ENCODE data around the gene KIAA0930. TPM values are rescaled to one million over a fixed set of nuclear protein-coding genes. Genes with fewer than 3 reads are reported as not detected.

The KIAA0930 gene
- polyA plus RNA-seq, 1 of the 3 experiments (the other 2 are of a cell fraction): 80.8 TPM

GRCh38 chr22:45210174-45210573 lies 30.5 kb downstream of the KIAA0930 start:
- H3K27me3 ChIP-seq (ENCODE audit: insufficient read depth): no peaks in the 10 kb centered on the region
- peaks cover 3 to 7% of the 10 kb centered on the region in 2 experiments for H3K36me3 ChIP-seq (replicated peaks in 1 of 2; ENCODE audit: control insufficient read depth in 1 of 2, insufficient read depth in 2 of 2, low read length in 1 of 2)
- H3K27ac ChIP-seq (ENCODE audit: low read depth in 2 of 2, low read length in 1 of 2): peak overlapping the region; percentile 78 to 84; a peak in 3 of 4 replicates
- peaks cover 5% of the 10 kb centered on the region; the same call in 1 of the 2 replicates for H4K20me1 ChIP-seq (ENCODE audit: insufficient read depth)
- H3K4me1 ChIP-seq (ENCODE audit: control insufficient read depth in 1 of 2, insufficient read depth in 2 of 2, low read depth in 1 of 2, low read length in 1 of 2): peaks cover 31 to 47% of the 10 kb centered on the region in 2 experiments
- H3K9me2 ChIP-seq: no peaks in the 10 kb centered on the region
- H3F3A ChIP-seq (replicated peaks; ENCODE audit: insufficient read depth): peaks cover 11% of the 10 kb centered on the region
- no peaks in the 10 kb centered on the region for H3K9me3 ChIP-seq
- H3K79me2 ChIP-seq (ENCODE audit: insufficient read depth): peaks cover 40% of the 10 kb centered on the region
- TF ChIP-seq RFX5 (IDR thresholded peaks at IDR 0.05; ENCODE audit: low read length): no peak
- no peak for TF ChIP-seq RAD21 (IDR thresholded peaks at IDR 0.05; ENCODE audit: low read length)
- TF ChIP-seq IRF3 (IDR thresholded peaks at IDR 0.05; ENCODE audit: low read depth, low read length): no peak
- no peak for TF ChIP-seq TEAD4 (IDR thresholded peaks at IDR 0.05; ENCODE audit: borderline replicate concordance, insufficient read depth)
- TF ChIP-seq USF1 (IDR thresholded peaks at IDR 0.05; ENCODE audit: borderline replicate concordance, low read depth): no peak
- no peak for TF ChIP-seq REST (IDR thresholded peaks at IDR 0.05; ENCODE audit: low read depth, low read length)
- TF ChIP-seq NFIC (IDR thresholded peaks at IDR 0.05; ENCODE audit: borderline replicate concordance): no peak
- TF ChIP-seq FOSL2 (IDR thresholded peaks at IDR 0.05; ENCODE audit: borderline replicate concordance, low read depth): no peak
- no peak for TF ChIP-seq ZBTB33 (IDR thresholded peaks at IDR 0.05; ENCODE audit: borderline replicate concordance, low read depth)
- ChIA-PET POLR2A (no interaction called here), CTCF (interaction anchor here (0.9 to 2.8 kb wide), 14 partner anchors 9 to 204 kb away, joined by 3 to 22 read pairs (median 4); no protein-coding TSS in a partner anchor)
- no peak overlapping the region for H3K9ac ChIP-seq
- no peak overlapping the region for H3K4me3 ChIP-seq (ENCODE audit: low read depth in 2 of 2, low read length in 1 of 2)
- H3K4me2 ChIP-seq: peak overlapping the region; percentile 8; the same call in 1 of the 2 replicates
- no peak for DNase-seq
- 100% methylated on average over 1 of the region's 7 CpGs for WGBS (ENCODE audit: low lambda C conversion rate)
- H2AFZ ChIP-seq (ENCODE audit: low read depth): no peak overlapping the region
